HG02840 (cell line): ENCODE measurements around the gene RPL13.

ENCODE experiments used
- ATAC-seq: cut with Tn5 transposase; IDR thresholded peaks from one replicate; pipeline ENCODE4 v1.9.1; 2021; ENCODE audit warnings: mild to moderate bottlenecking, moderate library complexity, moderate number of reproducible peaks; ENCODE audit not compliant: unreplicated experiment, low FRiP score

The RPL13 gene

DNA sequence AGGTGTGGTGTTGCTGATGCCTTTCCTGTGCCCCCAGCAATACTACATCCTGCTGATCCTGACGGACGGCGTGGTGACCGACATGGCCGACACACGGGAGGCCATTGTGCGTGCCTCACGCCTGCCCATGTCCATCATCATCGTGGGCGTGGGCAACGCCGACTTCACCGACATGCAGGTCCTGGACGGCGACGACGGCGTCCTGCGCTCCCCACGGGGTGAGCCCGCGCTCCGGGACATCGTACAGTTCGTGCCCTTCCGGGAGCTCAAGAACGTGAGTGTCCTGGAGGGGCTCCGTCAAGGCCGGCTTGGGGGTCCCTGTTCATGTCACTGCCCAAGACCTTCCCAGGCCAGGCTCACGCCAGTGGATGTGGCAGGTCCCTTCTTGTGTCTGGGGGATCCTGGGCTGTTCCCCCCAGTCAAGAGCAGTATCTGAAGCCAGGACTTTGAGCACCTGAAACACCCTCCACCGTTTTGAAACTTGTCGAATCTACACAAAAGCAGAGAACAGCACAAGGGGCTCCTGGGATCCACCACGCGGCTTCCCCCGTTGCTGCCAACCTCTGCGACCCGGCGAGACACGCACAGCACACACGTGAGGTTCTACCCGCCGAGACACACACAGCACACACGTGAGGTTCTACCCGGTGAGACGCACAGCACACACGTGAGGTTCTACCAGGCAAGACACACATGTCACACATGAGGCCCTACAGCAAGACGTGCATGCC lies 35.0 kb downstream of the RPL13 start:
- no peak for ATAC-seq

DNA sequence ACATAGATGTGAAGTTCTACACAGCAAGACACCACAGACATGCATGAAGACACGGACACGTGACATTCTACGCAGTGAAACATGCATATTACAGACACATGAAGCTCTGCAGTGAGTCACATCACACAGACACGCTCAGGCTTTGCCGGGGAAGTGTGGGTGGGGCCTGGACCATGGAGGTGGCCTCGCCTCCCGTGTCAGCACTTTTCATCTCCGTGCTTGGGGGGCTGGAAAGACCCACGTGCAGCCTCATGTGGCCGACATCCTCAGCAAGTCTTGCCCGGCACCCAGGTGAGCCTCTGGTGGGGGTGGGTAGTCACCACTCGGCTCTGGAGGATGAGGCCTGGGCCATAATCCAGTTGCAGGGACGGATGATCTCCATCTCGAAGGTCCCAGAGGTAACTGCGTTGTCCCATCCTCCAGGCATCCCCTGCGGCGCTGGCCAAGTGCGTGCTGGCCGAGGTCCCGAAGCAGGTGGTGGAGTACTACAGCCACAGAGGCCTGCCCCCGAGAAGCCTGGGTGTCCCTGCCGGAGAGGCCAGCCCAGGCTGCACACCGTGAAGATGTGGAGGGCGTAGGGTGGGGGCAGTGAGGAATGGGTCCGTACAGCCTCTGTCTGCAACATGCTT lies 35.7 kb downstream of the RPL13 start:
- no peak for ATAC-seq

DNA sequence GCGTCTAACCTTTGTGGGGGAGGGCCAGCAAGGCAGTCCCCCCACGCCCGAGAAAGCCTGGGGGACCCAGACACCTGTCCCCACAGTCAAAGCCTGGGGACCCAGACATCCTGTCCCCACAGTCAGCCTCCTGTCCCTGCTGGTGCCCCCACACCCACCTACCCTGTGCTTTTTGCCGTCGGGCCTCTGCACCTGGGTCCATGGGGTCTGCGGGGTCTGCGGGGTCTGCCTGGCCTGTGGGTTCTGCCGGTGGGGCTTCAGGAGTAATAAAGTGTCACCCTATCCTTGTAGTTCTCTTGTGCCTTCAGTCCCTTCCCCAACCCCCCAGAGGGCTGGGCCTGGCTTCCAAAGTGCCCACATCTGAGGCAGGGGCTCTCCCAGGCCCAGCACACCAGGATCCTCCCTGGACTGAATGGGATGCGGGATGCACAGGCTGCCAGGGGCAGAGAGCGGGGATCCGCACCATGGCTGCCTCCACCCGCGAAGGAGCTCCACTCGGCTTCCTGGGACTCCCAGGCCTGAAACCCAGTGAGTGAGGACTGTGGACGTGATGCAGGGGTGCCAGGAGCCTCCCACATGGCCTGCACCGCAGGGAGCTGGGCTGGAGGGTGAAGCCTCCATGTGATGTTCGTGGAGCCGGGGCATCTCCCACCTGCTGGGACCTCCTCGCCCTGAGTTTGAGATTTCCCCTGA lies 36.6 kb downstream of the RPL13 start:
- no peak for ATAC-seq

DNA sequence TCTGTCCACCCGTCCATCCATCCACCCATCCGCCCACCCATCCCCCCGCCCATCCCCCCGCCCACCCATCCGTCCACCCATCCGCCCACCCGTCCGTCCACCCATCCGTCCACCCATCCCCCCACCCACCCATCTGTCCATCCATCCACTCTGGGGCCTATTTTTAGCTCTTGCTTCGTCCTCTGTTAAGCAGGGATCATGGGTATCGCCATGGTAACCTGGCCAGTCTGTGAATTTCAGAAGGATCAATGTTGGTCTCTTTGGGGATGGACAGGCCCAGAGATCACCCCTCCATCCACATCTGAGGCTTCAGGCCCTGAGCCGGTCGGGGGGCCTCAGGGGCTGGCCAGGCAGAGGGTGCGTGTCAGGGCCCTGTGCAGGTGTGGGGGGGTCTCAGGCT lies 37.7 kb downstream of the RPL13 start:
- ATAC-seq, result no peak

DNA sequence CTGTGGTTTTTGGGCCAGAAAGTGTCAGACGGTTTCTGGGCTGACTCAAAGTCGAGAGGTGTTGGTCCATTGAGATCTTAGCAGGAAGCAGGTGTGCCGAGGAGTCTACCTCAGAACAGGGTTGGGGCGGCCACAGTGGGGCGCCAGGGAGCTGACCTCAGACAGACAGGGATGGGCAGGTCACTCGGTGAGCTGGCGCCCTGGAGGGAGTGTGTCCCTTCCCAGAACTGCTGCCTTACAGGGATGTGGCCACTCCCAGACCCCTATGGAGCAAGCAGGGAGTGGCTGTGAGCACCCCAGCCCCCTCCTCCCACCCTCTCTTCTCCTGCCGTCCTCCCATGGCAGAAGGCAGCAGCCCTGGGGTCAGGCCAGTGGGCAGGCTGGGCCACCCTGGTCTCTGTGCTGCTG lies 39.0 kb downstream of the RPL13 start:
- ATAC-seq, result no peak

DNA sequence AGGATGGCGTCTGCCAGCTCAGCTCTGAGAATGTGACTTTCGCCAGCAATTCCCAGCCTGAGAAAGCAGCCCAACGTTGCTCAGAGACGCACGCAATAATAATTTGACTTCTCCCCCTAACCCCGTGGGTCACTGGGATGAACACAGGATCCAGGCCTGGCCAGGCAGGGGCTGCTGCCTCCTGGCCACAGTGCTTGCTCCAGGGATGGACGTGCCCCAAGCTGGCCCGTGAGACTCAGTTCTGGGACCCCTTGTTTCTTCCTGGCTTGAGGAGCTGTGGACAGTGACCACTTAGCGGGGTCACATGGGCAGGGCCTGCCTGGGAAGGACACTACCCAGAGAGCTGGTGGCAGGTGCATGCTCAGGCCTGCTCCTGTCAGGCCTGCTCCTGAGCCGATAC lies 39.4 kb downstream of the RPL13 start:
- no peak for ATAC-seq

DNA sequence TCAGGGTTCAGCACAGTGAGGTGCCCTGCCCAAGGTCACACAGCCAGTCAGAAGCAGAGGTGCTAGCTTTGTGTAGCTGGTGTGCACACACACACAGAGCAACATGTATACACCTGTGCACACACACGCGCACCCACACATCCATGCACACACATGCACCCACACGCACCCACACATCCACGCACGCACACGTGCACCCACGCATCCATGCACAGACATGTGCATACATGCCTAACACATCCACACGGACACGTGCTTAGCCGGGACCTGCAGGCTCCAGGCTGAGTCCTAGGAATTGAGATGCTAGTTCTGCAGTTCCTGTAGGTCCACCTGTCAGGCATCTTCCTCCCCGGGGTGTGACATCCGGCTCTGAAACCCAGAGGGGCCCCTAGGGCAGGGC lies 39.9 kb downstream of the RPL13 start:
- no peak for ATAC-seq

DNA sequence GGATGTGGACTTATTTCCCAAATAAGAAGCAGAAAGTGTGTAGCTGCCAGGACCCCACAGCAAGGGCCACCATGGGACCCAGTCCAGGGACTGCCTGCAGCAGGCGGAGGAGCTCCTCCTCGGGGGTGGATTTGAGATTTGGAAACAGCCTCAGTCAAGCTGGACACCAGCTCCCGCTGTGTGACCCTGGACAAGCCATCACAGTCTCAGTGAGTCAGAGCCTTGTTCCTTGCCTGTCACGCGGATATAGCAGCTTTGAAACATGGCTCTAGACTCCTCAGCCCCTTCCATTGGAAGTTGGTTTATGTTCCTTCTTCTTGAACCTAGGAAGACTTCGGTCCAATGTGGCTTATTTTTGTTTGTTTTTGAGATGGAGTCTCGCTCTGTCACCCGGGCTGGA lies 40.5 kb downstream of the RPL13 start:
- ATAC-seq, result no peak

DNA sequence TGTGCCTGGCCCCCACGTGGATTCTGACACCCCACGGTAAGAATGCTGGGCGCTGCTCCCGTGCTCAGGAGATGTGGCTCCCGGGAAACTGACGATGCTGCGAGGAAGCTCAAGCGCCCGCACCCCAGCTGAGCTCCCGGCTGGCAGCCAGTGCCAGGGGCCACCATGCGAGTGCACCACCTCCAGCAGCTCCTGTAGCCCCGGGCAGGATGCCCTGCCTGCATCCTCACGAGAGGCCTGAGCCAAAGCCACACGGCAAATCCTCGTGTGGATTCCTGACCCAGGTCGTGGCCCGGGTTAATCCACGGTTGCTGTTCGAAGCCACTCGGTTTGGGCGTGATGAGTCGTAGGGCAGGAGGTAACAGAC lies 41.4 kb downstream of the RPL13 start:
- no peak for ATAC-seq

DNA sequence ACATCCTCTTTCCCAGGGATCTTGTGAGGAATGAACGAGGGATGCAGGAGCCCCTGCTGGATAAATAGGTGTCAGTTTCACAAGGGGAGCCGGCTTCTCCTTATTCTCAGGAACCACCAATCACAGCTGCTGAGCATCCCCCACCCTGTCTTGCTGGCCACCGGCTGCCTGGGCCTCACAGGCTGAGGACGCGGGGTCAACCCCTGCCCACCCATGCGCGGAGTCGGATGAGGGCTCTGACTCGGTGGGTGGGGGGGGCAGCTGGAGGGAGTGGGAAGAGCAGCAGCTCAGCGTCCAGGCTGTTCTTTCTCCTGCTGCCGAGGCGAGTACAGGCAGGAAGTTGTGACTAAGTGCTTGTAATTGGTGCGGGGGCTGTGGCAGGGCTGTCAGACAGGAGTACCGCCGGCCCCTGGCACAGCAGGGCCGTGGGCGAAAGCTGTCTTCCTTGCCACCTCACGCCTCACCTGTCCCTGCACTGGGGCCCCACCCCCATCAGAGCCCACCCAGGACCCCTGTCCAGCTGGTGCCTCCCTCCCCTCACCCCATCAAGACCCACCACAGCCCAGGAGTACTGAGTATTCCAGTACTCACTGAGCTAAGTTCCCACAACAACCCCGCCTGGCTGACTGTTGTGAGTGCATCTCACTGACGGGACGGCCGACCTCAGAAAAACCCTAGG lies 41.9 kb downstream of the RPL13 start:
- ATAC-seq, result no peak

DNA sequence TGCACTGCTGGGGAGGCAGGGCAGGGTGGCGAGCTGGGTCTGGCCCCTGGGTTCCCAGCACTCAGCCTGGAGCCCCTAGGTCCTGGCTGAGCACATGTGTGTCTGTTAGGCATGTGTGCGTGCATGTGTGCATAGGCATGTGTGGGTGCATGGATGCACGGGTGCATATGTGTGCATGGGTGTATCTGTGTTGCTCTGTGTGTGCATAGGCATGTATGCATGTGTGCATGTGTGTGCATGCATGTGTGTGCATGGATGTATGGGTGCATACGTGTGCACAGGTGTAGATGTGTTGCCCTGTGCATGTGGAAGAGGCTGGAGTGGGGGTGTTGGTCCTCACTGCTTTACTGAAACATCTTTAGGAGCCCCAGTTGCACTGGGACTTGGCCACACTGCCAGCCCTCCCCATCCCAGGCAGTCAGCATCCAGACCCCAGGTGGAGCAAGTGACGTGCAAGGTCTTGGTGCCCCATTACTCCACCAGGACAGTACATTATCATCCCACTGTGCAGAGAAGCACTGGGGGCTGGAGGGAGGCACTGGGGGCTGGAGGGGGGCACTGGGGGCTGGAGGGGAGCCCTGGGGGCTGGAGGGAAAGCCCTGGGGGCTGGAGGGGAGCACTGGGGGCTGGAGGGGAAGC lies 42.6 kb downstream of the RPL13 start:
- ATAC-seq, result no peak

DNA sequence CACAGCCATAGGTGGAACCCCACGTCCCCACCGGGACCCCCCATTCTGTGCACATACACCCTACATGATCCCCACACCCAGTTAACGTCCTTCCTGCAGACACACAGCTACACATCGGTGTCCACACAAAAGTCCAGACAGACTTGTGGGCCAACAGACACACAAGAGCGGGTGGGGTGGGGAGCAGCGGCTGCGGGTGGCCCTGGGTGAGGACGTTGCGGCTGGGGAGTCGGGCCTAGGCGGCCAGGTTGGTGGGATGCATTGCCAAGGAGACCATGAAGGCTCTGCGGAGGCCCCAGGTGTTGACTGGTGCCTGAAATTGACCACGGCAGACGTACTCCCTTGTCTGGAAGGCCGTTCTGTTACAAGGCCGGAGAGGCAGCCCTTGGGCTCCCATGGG lies 44.3 kb downstream of the RPL13 start:
- ATAC-seq, result no peak

DNA sequence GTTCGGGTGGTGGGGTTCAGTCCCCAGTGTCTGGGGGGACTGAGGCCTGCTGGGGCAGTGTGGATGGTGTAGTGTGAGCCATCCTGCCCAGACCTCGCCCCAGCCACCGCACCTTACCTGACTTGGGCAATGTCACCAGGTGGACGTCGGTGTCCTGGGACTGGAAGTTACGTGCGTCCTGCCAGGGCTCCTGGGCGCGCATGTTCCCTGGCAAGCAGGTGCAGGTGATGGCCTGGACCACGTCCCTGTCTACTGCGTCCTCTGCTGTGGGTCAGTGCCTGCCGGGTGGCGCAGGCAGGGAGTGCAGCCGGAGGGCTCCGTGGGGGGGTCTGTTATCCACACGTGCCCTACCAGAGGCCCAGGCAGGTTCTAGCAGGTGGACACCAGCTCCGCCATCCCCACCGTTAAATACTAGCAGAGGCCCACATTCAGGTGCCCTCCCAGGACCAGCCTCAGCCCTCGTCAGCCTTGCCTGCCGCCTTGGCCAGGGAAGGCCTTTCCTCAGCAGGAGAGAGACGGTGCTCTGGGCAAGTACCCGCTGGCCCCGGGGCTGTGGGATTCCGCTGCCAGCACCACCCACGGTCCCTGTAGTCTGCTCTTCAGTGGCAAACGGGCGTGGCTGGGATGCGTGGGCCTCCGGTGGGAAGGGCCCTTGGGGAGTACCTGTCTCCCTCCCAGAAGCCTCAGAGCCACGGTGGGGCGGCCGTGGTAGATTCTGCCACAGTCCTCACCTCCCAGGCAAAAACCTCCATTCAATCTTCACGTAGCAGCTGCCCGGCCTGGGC lies 44.9 kb downstream of the RPL13 start:
- no peak for ATAC-seq

DNA sequence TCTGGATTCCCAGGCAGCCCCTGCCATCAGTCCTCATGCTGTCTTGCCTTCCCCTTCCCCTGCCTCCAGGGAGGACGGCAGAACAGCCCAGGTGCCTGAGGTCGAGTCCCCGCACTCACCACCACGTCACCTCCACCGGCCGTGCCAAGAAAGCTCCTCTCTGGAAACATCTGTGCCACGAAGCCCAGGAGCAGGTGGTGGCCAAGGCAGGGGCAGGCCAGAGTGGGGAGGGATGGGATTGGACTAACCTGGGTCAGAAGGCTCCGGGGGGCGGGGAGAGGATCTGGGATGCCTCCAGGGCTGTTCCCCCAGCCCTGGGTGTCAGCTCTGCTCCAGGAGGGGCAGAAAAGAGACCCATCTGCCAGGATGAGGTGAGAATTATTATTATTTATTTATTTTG lies 45.5 kb downstream of the RPL13 start:
- no peak for ATAC-seq

DNA sequence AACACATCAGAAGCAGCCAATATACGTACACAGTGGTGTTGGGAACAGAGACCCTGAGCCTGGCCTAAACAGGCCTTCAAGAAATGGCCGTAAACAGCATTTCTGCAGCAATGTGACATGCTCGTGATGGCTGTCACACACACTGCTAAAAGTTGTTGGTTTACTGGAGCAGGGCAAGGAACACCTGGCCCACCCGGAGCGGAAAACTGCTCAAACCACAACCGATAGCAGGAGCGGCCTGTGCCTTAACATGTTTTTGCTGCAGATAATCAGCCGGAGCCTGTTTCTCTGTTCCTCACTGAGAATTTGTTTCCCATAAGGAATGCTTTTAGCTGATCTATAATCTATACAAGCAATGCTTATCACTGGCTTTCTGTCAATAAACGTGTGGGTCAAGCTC lies 47.0 kb downstream of the RPL13 start:
- no peak for ATAC-seq

DNA sequence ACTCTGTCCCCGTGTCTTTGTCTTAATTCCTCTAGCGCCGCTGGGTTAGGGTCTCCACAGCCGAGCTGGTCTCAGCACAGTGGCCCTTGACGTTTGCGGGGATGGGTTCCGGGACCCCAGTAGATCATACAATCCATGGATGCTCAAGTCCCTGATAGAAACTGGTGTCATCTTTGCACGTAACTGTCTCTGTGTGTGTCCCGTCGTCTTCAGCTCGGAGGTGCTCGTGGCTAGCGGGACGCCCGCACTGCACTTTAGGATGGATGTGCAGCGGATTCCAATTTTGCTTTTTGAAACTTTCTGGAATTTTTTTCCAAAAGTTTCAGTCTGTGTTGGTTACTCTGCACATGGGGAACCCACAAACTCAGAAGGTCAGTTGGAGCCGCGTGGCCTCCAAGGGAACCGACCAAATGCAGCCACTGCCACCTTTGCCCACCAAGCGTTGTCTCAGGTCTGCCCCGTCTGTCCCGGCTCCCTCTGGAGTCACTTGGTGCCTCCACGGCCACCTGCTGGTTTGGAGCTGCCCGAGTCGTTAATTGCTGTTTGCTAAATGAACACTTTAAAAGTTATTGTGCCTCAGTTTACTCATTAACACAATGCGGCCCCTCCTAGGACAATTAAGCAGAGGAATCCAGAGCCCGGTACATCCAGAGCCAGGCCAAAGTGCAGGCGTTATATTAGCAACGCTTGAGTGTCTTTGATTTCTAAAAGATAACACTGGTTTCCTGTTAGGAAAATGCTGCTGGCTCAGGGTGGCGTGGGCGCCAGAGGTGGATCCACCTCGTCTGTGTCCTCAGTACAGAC lies 47.7 kb downstream of the RPL13 start:
- no peak for ATAC-seq

DNA sequence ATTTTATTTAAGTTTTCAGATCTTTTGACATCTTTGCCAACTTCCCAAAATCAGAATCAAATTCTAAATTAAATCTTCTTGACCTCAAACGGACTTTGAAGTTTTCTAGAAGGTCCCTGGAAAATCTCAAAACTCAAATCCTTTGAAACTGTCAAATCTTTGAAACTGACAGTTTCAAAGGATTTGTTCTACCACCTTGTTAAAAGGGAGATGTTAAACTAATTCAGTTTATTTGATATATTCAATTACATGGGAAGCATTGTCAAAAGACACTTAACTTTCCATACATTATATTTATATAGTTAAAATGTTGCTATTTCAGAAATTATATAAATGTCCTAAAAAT lies 49.6 kb downstream of the RPL13 start:
- no peak for ATAC-seq

DNA sequence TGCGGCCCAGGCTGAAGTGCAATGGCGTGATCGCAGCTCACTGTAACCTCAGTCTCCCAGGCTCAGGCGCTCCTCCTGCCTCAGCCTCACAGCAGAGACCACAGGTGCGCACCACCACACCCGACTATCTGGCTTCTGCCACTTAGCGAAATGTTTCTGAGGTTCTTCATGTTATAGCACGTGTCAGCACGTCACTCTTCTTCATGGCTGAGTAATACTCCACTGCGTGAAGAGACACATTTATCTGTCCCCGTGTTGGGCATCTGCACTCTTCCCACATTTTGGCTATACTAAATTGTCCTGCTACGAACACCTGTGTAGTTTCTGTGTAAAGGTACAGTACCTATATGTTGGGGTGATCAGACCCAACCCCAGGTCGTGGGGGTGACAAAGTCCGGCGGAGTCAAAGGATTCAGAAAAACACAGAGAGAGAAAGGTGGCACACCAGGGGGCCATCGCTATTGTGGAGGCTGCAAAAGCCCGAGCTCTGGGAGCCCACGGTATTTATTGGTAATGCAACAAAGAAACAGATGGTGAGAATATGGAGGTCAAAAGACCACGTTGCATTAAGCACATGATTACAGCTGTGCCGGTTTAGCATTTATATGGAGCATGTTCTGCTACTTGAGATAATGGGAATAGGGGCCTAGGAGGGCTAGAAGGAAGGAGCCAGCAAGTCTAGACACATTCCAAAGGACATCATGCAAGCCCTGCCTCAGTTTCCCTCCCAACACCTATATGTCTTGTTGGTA lies 52.1 kb downstream of the RPL13 start:
- no peak for ATAC-seq
